GM12878 (cell line): ENCODE measurements around the gene TEX2.
A peak's percentile ranks its signal among the peaks of the same experiment; 100 is the strongest.

ENCODE experiments used
- ESRRA ChIP-seq: IDR thresholded peaks from 2 replicates; pipeline ENCODE4 v1.6.1; 2012; ENCODE audit warnings: mild to moderate bottlenecking, low read length, improper control_type of control experiment
- POLR2AphosphoS2 ChIP-seq: IDR thresholded peaks from 2 replicates; pipeline ENCODE4 v1.6.1; 2011; ENCODE audit warnings: low read depth, mild to moderate bottlenecking, low read length, improper control_type of control experiment, moderate library complexity
- TF ChIP-seq, protein P1 (sequence below), 3 experiments: IDR thresholded peaks in 2 of 3; conservative IDR thresholded peaks in 1 of 3; 2 replicates each; pipeline ENCODE4 v1.5.1; 2011; ENCODE audit warnings: low read depth in 3 of 3, low read length in 3 of 3, mild to moderate bottlenecking in 3 of 3, control low read depth in 2 of 3, moderate library complexity in 2 of 3, inconsistent platforms in 1 of 3, mixed read lengths in 1 of 3; ENCODE audit not compliant: control insufficient read depth in 2 of 3, insufficient read depth in 1 of 3; ENCODE audit errors: extremely low read depth in 1 of 3

DNA sequence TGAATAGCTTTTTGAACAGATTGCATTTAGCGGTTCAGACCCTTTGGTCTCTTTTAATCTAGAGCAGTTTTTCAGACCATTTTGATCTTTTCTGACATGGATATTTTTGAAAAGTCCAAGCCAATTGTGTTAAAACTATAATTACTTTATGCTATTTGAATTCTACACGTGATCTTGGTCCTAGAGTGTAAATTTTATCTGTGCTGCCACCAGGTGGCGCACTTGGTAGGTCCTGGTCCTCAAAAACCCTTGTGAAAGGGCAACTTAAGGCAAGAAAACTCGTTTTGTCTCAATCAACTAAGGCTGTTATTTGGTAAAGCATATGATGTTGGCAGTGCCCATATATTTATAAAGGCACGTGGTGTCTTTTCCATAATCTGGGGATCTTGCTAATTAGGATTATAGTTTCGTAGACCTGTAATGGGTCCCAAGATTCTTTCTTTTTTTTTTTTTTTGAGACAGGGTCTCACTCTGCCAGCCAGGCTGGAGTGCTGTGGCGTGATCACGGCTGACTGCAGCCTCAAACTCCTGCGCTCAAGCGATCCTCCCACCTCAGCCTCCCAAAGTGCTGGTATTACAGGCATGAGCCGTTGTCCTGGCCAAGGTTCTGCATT lies 43.9 kb upstream of the TEX2 start:
- TF ChIP-seq POLR2AphosphoS2 (no peak), ESRRA (no peak)
- TF ChIP-seq, protein P1, sequence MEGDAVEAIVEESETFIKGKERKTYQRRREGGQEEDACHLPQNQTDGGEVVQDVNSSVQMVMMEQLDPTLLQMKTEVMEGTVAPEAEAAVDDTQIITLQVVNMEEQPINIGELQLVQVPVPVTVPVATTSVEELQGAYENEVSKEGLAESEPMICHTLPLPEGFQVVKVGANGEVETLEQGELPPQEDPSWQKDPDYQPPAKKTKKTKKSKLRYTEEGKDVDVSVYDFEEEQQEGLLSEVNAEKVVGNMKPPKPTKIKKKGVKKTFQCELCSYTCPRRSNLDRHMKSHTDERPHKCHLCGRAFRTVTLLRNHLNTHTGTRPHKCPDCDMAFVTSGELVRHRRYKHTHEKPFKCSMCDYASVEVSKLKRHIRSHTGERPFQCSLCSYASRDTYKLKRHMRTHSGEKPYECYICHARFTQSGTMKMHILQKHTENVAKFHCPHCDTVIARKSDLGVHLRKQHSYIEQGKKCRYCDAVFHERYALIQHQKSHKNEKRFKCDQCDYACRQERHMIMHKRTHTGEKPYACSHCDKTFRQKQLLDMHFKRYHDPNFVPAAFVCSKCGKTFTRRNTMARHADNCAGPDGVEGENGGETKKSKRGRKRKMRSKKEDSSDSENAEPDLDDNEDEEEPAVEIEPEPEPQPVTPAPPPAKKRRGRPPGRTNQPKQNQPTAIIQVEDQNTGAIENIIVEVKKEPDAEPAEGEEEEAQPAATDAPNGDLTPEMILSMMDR (IDR thresholded peaks at IDR 0.05 in 2 of 3, conservative IDR thresholded peaks at IDR 0.05 in 1 of 3; ENCODE audit: control insufficient read depth in 2 of 3, extremely low read depth in 1 of 3, insufficient read depth in 1 of 3, low read depth in 3 of 3, low read length in 3 of 3), result peak; percentile 64 to 86 (median 84)
